ENCODE results near the gene CETN3.

Gene CETN3

DNA sequence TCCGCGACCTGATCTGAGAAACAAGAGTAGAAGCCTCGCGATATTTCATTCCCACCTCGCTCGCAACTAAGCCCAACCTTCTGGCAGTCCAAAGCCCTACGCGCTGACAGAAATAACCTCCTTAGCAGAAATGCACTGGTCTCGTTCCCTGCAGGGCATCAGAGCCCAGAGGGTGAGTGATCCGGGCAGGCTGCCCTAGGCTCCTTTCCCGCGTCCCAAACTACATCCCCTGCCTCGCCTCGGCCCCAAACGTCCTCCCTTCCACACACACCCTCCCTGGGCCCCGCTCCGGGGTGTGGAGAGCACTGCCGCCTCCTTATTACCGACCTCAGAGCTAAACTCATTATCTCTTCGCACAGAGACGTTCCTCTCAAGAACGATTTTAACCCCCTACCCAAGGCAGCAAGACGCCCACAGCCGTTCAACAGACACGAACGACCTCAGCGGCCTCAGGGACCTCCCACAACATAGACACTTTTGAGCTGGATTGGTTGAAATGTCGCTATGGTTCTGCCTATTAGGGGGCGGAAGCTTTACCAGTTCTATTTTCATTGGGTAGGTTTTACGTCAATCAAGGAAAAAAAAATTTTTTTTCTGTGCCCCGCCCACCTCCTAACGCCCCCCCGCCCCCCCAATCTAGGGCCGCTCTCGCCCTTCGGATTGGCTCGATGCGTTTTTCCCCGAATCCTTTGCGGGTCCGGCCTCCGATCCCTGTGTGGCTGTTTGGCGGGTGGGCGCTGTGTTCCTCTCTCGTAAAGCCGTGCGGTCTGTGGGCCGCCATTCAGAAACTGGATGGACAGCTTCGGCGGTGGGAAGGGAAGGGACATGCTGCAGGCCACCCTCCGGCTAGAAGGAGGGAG, at the start of gene CETN3:
Gene CETN3, minus strand, starts transcription at position 439 of the 860 bp plus-strand sequence. Its CDS starts 95 bp downstream, at position 344.
- DNase-seq = peak; percentile 95

- no peak for DNase-seq
Observed at GRCh38 chr5:90446961-90447360, 37.4 kb upstream of the CETN3 start.

DNA sequence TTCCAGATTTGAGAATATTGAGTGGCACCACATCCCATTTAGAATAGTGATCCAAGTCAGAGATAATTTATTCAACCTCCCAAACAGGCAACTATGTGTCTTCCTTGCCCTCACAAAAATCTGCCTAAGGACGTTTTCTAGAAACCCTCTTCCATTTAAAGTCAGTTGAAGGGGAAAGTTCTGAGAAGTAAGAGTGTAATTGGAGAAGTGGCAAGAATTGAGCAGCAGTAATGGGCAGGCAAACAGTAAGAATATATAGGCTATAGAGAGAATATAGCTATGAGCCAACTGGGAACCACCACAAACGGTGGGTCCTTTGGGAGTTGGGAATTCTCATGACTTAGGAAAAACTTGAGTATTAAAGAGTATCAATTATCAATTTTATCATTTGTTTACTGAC, 31.1 kb upstream of the CETN3 start:
- no peak for DNase-seq

GRCh38 chr5:90438100-90438499, 28.5 kb upstream of the CETN3 start:
- DNase-seq = no peak

DNA sequence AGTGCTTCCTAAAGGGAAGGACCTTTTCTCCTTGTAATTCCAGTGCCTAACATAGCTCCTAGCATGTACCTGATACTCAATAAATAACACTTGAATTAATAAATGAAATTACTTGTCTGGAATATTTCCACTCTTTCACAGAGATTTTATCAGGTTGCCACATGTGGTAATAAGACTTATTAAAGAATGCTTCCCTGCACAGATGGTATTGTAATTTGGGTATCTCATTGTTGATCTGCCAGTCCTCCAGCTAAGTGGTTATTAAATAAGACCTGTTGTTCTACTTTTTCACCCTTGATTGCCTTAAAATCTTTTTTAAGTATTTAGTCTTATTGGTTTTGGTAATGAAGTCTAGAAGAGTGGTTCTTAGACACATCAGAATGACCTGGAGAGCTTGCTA, 28.1 kb upstream of the CETN3 start:
- no peak for DNase-seq

GRCh38 chr5:90434116-90434714, 24.7 kb upstream of the CETN3 start:
- DNase-seq = no peak

GRCh38 chr5:90424245-90424644, 14.7 kb upstream of the CETN3 start:
- DNase-seq = no peak

GRCh38 chr5:90421136-90421535, 11.6 kb upstream of the CETN3 start:
- DNase-seq = no peak

DNA sequence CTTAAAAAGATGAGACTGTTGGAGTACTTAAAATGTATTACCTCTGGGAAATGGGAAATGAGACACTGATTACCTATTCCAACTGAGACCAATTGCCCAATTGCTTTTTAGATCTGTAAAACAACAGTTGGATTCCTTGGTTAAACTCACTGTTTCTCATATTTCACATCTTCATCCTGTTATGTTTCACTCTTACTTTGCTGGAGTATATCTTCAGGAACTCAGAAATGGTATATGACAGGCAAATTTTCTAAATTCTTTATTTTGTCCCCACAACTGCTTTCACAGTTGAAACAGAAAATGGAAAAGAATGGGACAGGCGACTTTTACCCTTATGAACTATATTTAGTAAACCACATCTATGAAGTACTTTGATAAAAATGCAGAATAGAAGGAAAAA, 8.7 kb upstream of the CETN3 start:
- DNase-seq = no peak

- no peak for DNase-seq
Observed at GRCh38 chr5:90410178-90410762, 714 bp upstream of the CETN3 start.

DNA sequence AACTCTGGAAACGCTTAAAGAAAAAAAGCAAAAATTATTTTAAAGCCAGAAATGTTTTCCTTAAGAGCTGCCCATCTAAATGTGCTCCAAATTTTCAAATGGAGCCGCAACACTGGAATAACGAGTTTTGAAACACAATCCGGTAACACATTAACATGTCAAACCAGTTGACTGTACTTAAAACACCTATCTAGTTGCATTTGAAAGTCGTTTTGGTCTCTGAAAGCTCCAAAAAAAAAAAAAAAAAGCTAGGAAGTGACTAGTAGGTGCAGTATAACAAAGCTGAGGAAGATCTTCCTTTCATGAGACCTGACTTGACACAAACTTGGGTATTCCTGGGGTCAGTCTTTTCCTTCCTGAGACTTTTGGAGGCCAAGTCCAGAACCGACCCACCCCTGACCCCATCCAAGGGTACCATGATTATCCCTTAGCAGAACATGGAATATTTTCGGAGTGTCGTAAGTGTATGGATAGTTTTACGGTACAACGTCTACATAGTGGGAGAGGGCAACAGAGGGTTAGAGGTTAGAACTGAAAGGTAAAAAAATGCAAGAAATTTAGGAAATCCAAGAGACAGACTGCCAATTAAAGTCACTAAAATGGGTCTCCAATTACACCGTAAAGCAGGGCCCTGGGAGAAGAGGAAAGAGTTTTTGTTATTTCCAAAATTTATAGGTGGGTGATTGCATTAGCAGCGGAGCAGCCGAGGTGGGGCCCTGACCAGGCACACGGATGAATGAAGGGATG, 812 bp downstream of the CETN3 start:
- no peak for DNase-seq

DNA sequence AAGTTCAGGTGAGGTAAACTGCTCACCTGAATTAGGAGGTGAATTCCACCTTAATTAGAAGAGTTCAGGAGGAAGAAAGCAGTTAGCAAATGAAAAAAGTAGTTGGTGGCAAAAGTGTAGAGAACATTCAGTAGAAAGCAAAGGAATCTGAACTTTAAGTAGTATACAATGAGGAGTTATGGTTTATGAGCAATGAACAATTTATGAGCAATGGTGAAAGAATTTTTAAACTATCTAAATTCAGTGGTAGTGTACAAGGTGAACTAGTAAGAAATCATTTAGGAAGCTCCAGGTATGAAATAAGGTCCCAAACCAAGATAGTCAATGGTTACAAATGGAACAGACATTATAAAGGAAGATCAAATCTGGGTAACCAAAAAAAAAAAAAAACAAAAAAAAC, 3.1 kb downstream of the CETN3 start:
- DNase-seq = no peak

GRCh38 chr5:90402521-90403255, 6.9 kb downstream of the CETN3 start:
- no peak for DNase-seq

DNA sequence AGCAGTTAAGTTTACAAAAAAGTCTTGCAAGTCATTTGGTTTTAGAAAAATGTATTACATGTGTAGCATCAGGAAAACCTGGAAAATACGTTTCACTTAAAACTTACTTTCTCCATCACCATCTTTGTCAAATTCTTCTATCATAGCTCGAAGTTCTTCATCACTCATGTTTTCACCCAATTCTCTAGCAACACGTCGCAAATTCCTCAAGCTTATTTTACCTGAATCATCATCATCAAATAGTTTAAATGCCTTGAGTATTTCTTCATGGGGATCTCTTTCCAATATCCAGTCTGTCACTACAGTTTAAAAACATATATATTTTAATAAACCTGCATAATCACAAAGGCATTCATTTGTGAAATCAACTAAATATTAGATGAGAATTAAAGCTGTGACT, 10.3 kb downstream of the CETN3 start:
- DNase-seq = no peak

DNA sequence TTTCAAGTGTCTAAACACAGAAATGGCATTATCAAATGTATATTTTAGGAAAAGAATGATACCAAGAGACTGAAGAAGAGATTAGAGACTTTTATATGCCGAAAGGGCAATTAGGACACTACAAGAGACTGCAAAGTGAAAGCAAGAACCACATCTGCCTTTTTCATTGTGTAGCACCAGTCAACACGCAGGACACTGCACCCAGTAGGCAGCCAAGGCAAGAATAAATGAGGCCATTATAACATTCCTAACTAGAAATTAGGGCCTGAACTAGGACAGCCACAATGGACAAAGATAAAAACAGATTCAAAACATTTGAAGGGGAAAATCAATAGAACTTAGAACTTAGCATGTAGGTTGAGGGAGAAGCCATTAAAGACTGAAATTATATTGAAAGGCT, 10.8 kb downstream of the CETN3 start:
- DNase-seq = no peak

DNA sequence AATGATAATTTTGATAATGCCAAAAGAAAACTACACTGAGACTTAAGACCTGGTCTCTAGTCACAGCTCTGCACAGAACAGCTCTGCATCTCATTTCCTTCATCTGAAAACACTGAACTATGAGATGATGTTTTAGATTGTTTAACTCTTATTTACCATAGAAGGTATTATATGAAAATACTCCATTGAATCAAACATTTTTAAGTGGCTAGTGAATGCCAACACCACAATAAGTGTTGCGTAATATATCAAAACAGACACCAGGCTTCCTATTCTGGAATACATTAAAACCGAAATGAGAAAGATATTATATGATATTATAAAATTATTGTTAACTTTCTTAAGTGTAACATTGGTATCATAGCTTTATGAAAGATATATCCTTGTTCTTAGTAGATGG, 14.6 kb downstream of the CETN3 start:
- no peak for DNase-seq

- DNase-seq = no peak
Observed at GRCh38 chr5:90390928-90391327, 18.6 kb downstream of the CETN3 start.

DNA sequence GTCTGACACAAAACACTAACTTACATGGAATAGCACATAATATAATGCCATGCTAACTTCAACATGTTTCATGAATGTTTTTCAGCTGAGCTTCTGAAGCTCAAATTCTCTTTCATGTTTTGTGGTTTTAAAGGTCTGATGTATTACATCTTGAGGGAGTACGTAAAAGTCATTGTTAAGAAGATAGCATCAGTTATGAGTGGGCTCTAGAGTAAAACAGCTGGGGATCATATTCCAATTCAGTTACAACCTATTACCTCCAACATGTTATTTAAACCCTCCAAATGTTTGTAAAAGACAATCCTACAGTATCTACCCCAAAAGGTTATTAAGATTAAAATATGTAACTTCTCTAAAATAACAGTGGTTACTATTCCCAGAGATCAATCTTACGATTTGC, 19.2 kb downstream of the CETN3 start:
- no peak for DNase-seq

DNA sequence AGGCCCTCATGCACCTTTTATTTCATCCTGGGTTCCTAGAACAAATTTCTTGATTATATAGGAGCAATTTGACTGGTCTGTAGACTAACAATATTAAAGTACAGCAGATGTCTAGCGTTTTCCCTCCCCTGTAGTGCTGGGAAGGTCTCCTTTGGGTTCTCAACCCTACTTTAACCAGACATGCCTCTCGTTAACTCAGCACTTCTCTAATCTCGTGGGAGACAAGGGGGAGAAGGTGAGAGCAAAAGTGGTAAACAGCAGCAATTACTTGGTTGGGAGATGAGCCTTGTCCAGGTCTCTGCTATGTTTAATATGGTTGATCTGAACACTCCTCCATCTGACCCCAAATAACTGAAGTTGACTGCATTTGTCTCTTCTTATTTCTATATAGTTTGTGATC, 22.0 kb downstream of the CETN3 start:
- DNase-seq = no peak

- no peak for DNase-seq
Observed at GRCh38 chr5:90386099-90386710, 23.4 kb downstream of the CETN3 start.

GRCh38 chr5:90384389-90384788, 25.2 kb downstream of the CETN3 start:
- DNase-seq = no peak

- DNase-seq = no peak
Observed at GRCh38 chr5:90383903-90384302, 25.7 kb downstream of the CETN3 start.

All from SHP77 treated with DMSO at 0.1 percent for 48 hours (cell line).